Measurements from ENCODE around the gene HEATR3.

DNA sequence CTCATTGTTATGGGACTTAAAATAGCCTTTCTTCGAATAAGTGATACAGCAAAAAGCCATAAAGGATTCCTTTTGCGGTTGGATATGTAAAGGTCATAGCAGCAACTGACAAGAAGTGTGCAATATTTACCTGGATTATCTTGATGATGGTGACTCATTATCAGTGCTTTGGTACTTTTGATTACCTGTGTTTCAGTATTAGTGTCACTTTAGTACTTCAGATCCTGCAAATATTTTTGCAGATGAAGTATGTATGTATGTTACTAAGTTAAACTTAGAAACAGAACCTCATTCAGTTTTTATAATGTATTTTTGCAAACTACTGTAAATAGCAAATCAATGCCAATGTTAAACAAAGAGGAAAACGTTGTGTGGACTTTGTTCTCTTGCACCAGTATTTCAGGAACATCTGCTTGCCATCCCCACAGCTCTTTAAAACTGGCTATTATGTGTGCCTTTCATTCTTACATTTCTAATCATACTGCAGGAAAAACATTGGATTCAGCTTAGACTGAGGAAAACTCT lies 30.2 kb upstream of the HEATR3 start:
- TF ChIP-seq, protein P1, sequence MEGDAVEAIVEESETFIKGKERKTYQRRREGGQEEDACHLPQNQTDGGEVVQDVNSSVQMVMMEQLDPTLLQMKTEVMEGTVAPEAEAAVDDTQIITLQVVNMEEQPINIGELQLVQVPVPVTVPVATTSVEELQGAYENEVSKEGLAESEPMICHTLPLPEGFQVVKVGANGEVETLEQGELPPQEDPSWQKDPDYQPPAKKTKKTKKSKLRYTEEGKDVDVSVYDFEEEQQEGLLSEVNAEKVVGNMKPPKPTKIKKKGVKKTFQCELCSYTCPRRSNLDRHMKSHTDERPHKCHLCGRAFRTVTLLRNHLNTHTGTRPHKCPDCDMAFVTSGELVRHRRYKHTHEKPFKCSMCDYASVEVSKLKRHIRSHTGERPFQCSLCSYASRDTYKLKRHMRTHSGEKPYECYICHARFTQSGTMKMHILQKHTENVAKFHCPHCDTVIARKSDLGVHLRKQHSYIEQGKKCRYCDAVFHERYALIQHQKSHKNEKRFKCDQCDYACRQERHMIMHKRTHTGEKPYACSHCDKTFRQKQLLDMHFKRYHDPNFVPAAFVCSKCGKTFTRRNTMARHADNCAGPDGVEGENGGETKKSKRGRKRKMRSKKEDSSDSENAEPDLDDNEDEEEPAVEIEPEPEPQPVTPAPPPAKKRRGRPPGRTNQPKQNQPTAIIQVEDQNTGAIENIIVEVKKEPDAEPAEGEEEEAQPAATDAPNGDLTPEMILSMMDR (IDR thresholded peaks at IDR 0.05): no peak
- no peak for TF ChIP-seq POLR2A (IDR thresholded peaks at IDR 0.05)
